ENCODE measurements around the gene PGD. TPM values are rescaled to one million over a fixed set of nuclear protein-coding genes. Genes with fewer than 3 reads are reported as not detected.
"Not testable (repeated sequence)": the region's sequence is repeated elsewhere in the genome, so short reads cannot be mapped to it uniquely, and the experiment has no call there.

The PGD gene
- total RNA-seq, 1 donor from 2014 or later, result 42.1 TPM

GRCh38 chr1:10457462-10457861 is 58.6 kb downstream of the PGD start:
- DNase-seq (ENCODE audit: missing footprints); intact Hi-C loops (cut with DNase I); ATAC-seq: not testable (repeated sequence)

- no peak for ATAC-seq
- intact Hi-C loops (cut with DNase I), result no loop called here
These were observed 59.0 kb downstream of the PGD start for GRCh38 chr1:10457875-10458274.

GRCh38 chr1:10459184-10459583 is 60.3 kb downstream of the PGD start:
- intact Hi-C loops (cut with DNase I), result no loop called here
- no peak for ATAC-seq

More at GRCh38 chr1:10457875-10458274, 59.0 kb downstream of the PGD start:
- DNase-seq (ENCODE audit: missing footprints), result no peak

GRCh38 chr1:10467078-10467477 is 68.2 kb downstream of the PGD start:
- intact Hi-C loops (cut with DNase I), result no loop called here
- no peak for DNase-seq (ENCODE audit: missing footprints)
- no peak for ATAC-seq

More at GRCh38 chr1:10459184-10459583, 60.3 kb downstream of the PGD start:
- no peak for DNase-seq (ENCODE audit: missing footprints)

GRCh38 chr1:10470043-10470442 is 71.2 kb downstream of the PGD start:
- intact Hi-C loops (cut with DNase I), result no loop called here
- ATAC-seq (no peak), DNase-seq (ENCODE audit: missing footprints) (no peak)

Other genes starting within 250 kb of the PGD start
- 70.0 TPM for gene KIF1B, start 188.5 kb upstream of the PGD start, total RNA-seq
- gene CENPS, start 31.4 kb downstream of the PGD start, total RNA-seq, result 7.6 TPM
- 0.32 TPM for gene CORT, start 51.0 kb downstream of the PGD start, total RNA-seq
- gene DFFA, start 73.5 kb downstream of the PGD start, total RNA-seq, result 24.0 TPM
- 17.8 TPM for gene PEX14, start 75.9 kb downstream of the PGD start, total RNA-seq

All from Right ventricle myocardium inferior (tissue), 1 donor.